Ovary (tissue), 9 donors: ENCODE measurements around the gene EPM2A. TPM values are rescaled to one million over a fixed set of nuclear protein-coding genes. Genes with fewer than 3 reads are reported as not detected.

Source experiments
- DNase-seq, 5 donors: peaks; one replicate each; pipeline ENCODE4 v3.0.0-alpha.2; 2019 to 2020
- H3K27ac ChIP-seq, 2 donors: fragments of 200-600 bp; one replicate each; pipeline versions ENCODE4 v1.5.1 to v1.8.0; 2019 to 2022
- H3K27me3 ChIP-seq: fragments of 200-600 bp; one replicate; pipeline ENCODE4 v1.8.0; 2022
- H3K36me3 ChIP-seq: fragments of 200-600 bp; sonication (generic); one replicate; pipeline ENCODE4 v1.5.1; 2019
- H3K4me1 ChIP-seq: one replicate; pipeline ENCODE4 v1.8.1; 2013; ENCODE audit warnings: mild to moderate bottlenecking, moderate library complexity; ENCODE audit not compliant: insufficient read depth
- H3K4me3 ChIP-seq: fragments of 200-600 bp; sonication (generic); one replicate; pipeline ENCODE4 v1.5.1; 2017
- H3K9me3 ChIP-seq, 2 donors: fragments of 200-600 bp in 1 of 2; sonication (generic) in 1 of 2; one replicate each; pipeline versions ENCODE4 v1.5.1 to v1.8.1; 2013 to 2019; ENCODE audit warnings: mild to moderate bottlenecking in 1 of 2, moderate library complexity in 1 of 2
- EP300 ChIP-seq: sonication (generic); formaldehyde crosslinking; IDR thresholded peaks from one replicate; pipeline ENCODE4 v1.6.1; 2017; ENCODE audit warnings: antibody characterized with exemption
- POLR2A ChIP-seq: fragments of 450-650 bp; IDR thresholded peaks from one replicate; pipeline ENCODE4 v1.6.1; 2017; ENCODE audit warnings: antibody characterized with exemption, mild to moderate bottlenecking, moderate library complexity
- WGBS, 3 donors: extraction: QIAGEN DNeasy Blood & Tissue Kit in 1 of 3; methylation state at CpG; one replicate each; pipeline versions ENCODE4 v1.1.5 to v1.1.7; 2013 to 2017; 5-methylcytosine and 5-hydroxymethylcytosine counted together
- intact Hi-C, 4 donors: fragments of 100-400 bp; cut with DNase I; formaldehyde crosslinking; loops; one replicate each; pipeline versions ENCODE4 v1.11.0 to v1.15.1; 2022 to 2023
- polyA plus RNA-seq, 2 donors: library from polyadenylated mRNA; stranded (reverse); fragments of 200-250 nt in 1 of 2; fragments of 350-450 nt in 1 of 2; fragmentation: Illumina TruSeq in 1 of 2; extraction: RNeasy Lipid Tissue Mini Kit (QIAGEN cat#74804) in 1 of 2; gene quantifications; one replicate each; pipeline ENCODE4 v1.2.3, GENCODE V29; 2013 to 2014
- total RNA-seq, 7 donors: library from RNA; depleted of rRNA in 2 of 7; stranded (reverse); fragments of >200 nt in 2 of 7; fragmentation: NEBNext Ultra II Directional in 3 of 7; extraction: Animal tissue kit (Norgen Biotek cat#: 25700) in 3 of 7; gene quantifications; one replicate each; pipeline versions ENCODE4 v1.1.0 to v1.2.4, GENCODE V29; 2016 to 2023
- TF ChIP-seq, protein P1 (sequence below), 3 donors: fragments of 450-650 bp in 2 of 3; fragments of 200-600 bp in 1 of 3; IDR thresholded peaks; one replicate each; pipeline versions ENCODE4 v1.5.1 to v1.8.0; 2016 to 2022; ENCODE audit warnings: antibody characterized with exemption in 3 of 3, mild to moderate bottlenecking in 1 of 3
- donor health status: DM: no; HTN: no; CAD: no; lungs with moderate emphysema.
- donor health status: DM: no; HTN: no; CAD: no.
- donor health status: Bipolar disorder and iron deficiency.
- donor health status: DM: yes; HTN: yes; CAD: no.
- donor health status: DM: no; HTN: no; CAD: no.
- donor health status: DM: yes; HTN: yes; CAD: no.

The EPM2A gene
- total and polyA plus RNA-seq, 9 donors: 6.0 to 23.9 (median 17.5) TPM

DNA sequence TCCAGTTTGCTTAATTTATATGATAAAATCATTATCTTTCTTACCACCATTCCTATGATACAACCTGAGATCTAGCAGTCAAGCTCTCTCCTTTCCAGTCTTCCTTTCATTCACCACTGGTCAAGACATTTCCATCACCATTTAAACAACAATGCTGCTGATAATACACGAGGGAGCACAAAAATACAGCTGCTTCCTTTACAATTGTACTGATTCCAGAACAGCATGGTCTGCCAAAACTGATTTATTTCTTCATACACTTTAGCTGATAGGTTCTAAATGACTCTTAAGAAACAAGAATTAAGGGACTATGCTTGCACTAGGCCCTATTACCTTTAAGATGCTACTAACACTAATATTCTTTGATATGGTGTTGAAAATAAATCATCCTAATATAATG, 65.0 kb downstream of the EPM2A start:
- no peaks in the 10 kb centered on the region for H3K36me3 ChIP-seq
- no peak for TF ChIP-seq POLR2A
- no peak for TF ChIP-seq EP300
- TF ChIP-seq, protein P1, sequence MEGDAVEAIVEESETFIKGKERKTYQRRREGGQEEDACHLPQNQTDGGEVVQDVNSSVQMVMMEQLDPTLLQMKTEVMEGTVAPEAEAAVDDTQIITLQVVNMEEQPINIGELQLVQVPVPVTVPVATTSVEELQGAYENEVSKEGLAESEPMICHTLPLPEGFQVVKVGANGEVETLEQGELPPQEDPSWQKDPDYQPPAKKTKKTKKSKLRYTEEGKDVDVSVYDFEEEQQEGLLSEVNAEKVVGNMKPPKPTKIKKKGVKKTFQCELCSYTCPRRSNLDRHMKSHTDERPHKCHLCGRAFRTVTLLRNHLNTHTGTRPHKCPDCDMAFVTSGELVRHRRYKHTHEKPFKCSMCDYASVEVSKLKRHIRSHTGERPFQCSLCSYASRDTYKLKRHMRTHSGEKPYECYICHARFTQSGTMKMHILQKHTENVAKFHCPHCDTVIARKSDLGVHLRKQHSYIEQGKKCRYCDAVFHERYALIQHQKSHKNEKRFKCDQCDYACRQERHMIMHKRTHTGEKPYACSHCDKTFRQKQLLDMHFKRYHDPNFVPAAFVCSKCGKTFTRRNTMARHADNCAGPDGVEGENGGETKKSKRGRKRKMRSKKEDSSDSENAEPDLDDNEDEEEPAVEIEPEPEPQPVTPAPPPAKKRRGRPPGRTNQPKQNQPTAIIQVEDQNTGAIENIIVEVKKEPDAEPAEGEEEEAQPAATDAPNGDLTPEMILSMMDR (IDR thresholded peaks at IDR 0.05): no peak
- H3K9me3 ChIP-seq: no peaks in the 10 kb centered on the region
- H3K4me1 ChIP-seq: no peaks in the 10 kb centered on the region
- WGBS, 3 donors: 21 to 30% (median 27%) methylated on average over 1 of the region's 1 CpG
- no peak overlapping the region for H3K4me3 ChIP-seq
- no peaks in the 10 kb centered on the region for H3K27me3 ChIP-seq
- intact Hi-C loops: no loop called here
- no peak for DNase-seq
- H3K27ac ChIP-seq: no peak overlapping the region

DNA sequence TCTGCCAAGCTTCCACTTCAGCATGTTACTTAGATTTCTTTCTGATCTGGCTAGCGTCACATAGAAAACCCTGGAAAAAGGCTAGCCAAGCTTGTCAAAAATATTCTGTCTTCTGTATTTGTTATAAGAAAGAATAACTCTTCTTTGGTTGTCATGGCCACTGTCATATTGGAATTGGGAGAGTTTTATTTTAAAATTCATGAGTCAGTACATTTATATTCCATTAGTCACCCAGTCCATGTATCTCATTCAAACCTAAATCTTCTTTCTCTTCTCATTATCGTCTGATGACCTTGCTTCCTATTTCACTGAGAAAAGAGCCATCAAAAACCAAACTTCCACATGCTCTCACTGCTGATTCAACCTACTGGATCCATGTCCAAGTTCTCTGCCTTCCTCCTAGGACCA, 65.7 kb downstream of the EPM2A start:
- intact Hi-C loops: no loop called here
- WGBS, 3 donors: 45 to 60% (median 48%) methylated on average over 2 of the region's 2 CpGs
- no peaks in the 10 kb centered on the region for H3K9me3 ChIP-seq
- no peaks in the 10 kb centered on the region for H3K36me3 ChIP-seq
- no peaks in the 10 kb centered on the region for H3K4me1 ChIP-seq
- no peak overlapping the region for H3K27ac ChIP-seq
- no peaks in the 10 kb centered on the region for H3K27me3 ChIP-seq
- no peak for DNase-seq
- no peak overlapping the region for H3K4me3 ChIP-seq
- TF ChIP-seq, protein P1 (IDR thresholded peaks at IDR 0.05): no peak
- no peak for TF ChIP-seq POLR2A
- no peak for TF ChIP-seq EP300

DNA sequence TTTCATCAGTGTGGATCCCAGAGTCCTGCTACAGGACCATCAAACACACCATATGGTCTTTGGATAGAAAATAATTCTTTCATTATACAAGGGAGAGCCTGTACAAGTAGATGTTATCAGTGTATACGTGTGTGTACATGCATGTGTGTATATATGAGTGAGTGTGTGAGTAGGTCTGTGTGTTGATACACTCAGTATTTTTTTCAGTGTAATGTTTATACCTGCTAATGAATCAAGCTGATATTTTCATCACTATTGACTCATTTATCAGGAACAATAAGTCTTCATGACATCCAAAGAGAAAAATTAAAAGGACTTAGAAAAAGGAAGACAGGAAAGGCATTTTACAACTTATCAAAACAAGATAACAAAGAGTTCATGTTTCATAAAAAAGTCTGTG, 66.5 kb downstream of the EPM2A start:
- no peak overlapping the region for H3K27ac ChIP-seq
- DNase-seq: no peak
- 38 to 55% (median 54%) methylated on average over 1 of the region's 1 CpG for WGBS, 3 donors
- no peaks in the 10 kb centered on the region for H3K4me1 ChIP-seq
- H3K27me3 ChIP-seq: no peaks in the 10 kb centered on the region
- no peak overlapping the region for H3K4me3 ChIP-seq
- no peak for TF ChIP-seq EP300
- TF ChIP-seq POLR2A: no peak
- TF ChIP-seq, protein P1 (IDR thresholded peaks at IDR 0.05): no peak
- no peaks in the 10 kb centered on the region for H3K9me3 ChIP-seq
- H3K36me3 ChIP-seq: no peaks in the 10 kb centered on the region
- intact Hi-C loops: no loop called here

DNA sequence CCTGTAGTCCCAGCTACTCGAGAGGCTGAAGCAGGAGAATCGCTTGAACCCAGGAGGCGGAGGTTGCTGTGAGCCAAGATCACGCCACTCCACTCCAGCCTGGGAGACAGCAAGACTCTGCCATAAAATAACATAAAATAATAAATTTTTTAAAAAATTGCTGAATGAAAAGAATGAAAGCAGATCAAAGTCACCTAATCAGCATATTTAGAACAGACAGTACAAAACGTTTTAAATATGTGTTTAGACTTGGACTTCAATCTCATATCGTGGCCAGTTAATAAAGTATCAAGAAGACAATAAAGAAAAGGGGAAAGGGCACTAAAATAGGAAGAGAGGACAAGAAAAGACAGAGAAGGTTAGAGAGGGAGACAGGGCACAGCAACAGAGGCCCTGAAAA, 74.6 kb downstream of the EPM2A start:
- DNase-seq: no peak
- 71 to 74% (median 74%) methylated on average over 6 of the region's 6 CpGs for WGBS, 3 donors
- no peak overlapping the region for H3K27ac ChIP-seq
- no peaks in the 10 kb centered on the region for H3K9me3 ChIP-seq
- H3K27me3 ChIP-seq: no peaks in the 10 kb centered on the region
- TF ChIP-seq, protein P1 (IDR thresholded peaks at IDR 0.05): no peak
- TF ChIP-seq POLR2A: no peak
- TF ChIP-seq EP300: no peak
- H3K36me3 ChIP-seq: no peaks in the 10 kb centered on the region
- no peak overlapping the region for H3K4me3 ChIP-seq
- no peaks in the 10 kb centered on the region for H3K4me1 ChIP-seq
- intact Hi-C loops: no loop called here

DNA sequence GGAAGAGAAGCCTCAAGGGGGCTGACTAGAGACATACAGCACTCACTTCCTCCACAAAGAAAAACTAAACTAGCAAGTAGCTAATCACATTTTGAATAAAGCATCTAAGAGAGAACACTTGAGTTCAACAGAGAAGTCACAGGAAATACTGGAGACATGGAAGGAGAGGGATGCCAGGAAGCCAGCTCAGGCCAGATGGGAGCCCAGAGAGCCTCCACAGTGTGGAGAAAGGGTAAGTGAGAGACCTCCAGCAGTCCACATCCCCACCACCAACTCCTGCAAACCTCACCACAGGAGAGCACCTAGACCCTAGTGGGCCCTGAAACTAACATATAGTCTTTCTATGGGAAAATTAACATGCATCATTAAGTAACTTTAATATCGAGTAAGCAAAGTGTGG, 79.2 kb downstream of the EPM2A start:
- intact Hi-C loops: no loop called here
- no peak overlapping the region for H3K27ac ChIP-seq
- WGBS, 3 donors: 86 to 96% (median 92%) methylated on average over 1 of the region's 1 CpG

More for the DNA sequence above, 79.2 kb downstream of the EPM2A start:
- no peak overlapping the region for H3K4me3 ChIP-seq
- H3K27me3 ChIP-seq: no peaks in the 10 kb centered on the region
- no peaks in the 10 kb centered on the region for H3K9me3 ChIP-seq
- DNase-seq: no peak
- H3K36me3 ChIP-seq: no peaks in the 10 kb centered on the region
- TF ChIP-seq EP300: no peak
- TF ChIP-seq, protein P1 (IDR thresholded peaks at IDR 0.05): no peak
- TF ChIP-seq POLR2A: no peak
- no peaks in the 10 kb centered on the region for H3K4me1 ChIP-seq
